Trophoblast cell (in vitro differentiated cells and primary cell): ENCODE results near the gene IL23A.
A peak's percentile ranks its signal among the peaks of the same experiment; 100 is the strongest.

Experiments
- DNase-seq, 2 donors: peaks; one replicate each; pipeline ENCODE4 v3.0.0-alpha.2; 2016
- H2AFZ ChIP-seq: 2 replicates; pipeline ENCODE4 v1.6.1; 2013; ENCODE audit warnings: low read length, moderate library complexity, mild to moderate bottlenecking; ENCODE audit not compliant: insufficient read depth, poor library complexity
- H2AK5ac ChIP-seq: 2 replicates; pipeline ENCODE4 v1.6.1; 2013; ENCODE audit warnings: mild to moderate bottlenecking, low read length
- H2BK120ac ChIP-seq: 2 replicates; pipeline ENCODE4 v1.6.1; 2013; ENCODE audit warnings: low read length, mild to moderate bottlenecking, moderate library complexity; ENCODE audit not compliant: insufficient read depth, poor library complexity
- H2BK12ac ChIP-seq: 2 replicates; pipeline ENCODE4 v1.6.1; 2013; ENCODE audit warnings: mild to moderate bottlenecking, low read length, moderate library complexity
- H2BK5ac ChIP-seq: 2 replicates; pipeline ENCODE4 v1.6.1; 2013; ENCODE audit warnings: low read length, low read depth, moderate library complexity, mild to moderate bottlenecking; ENCODE audit not compliant: poor library complexity
- H3K14ac ChIP-seq: 2 replicates; pipeline ENCODE4 v1.6.1; 2013; ENCODE audit warnings: mild to moderate bottlenecking, low read length
- H3K18ac ChIP-seq: 2 replicates; pipeline ENCODE4 v1.6.1; 2013; ENCODE audit warnings: mild to moderate bottlenecking, low read length
- H3K23ac ChIP-seq: 2 replicates; pipeline ENCODE4 v1.6.1; 2013; ENCODE audit warnings: low read length
- H3K27ac ChIP-seq: 2 replicates; pipeline ENCODE4 v1.5.1; 2013; ENCODE audit warnings: low read depth, mild to moderate bottlenecking, inconsistent platforms, low read length, moderate library complexity
- H3K27me3 ChIP-seq: 2 replicates; pipeline ENCODE4 v1.6.1; 2013; ENCODE audit warnings: inconsistent platforms, mild to moderate bottlenecking, low read length, moderate library complexity; ENCODE audit not compliant: insufficient read depth
- H3K36me3 ChIP-seq, 2 experiments: 1 replicate in 1 of 2; 2 replicates in 1 of 2; pipeline ENCODE4 v1.6.1; 2013; ENCODE audit warnings: low read length in 2 of 2, mild to moderate bottlenecking in 2 of 2, moderate library complexity in 1 of 2; ENCODE audit not compliant: insufficient read depth in 2 of 2, control insufficient read depth in 1 of 2
- H3K4ac ChIP-seq: 2 replicates; pipeline ENCODE4 v1.6.1; 2013; ENCODE audit warnings: low read depth, mild to moderate bottlenecking, low read length, moderate library complexity
- H3K4me1 ChIP-seq, 2 experiments: 1 replicate in 1 of 2; 2 replicates in 1 of 2; pipeline ENCODE4 v1.6.1; 2013; ENCODE audit warnings: low read length in 2 of 2, mild to moderate bottlenecking in 2 of 2, moderate library complexity in 1 of 2; ENCODE audit not compliant: insufficient read depth in 2 of 2, control insufficient read depth in 1 of 2
- H3K4me2 ChIP-seq: 2 replicates; pipeline ENCODE4 v1.6.1; 2013; ENCODE audit warnings: inconsistent platforms, mild to moderate bottlenecking, low read length, moderate library complexity
- H3K4me3 ChIP-seq: 2 replicates; pipeline ENCODE4 v1.5.1; 2013; ENCODE audit warnings: mild to moderate bottlenecking, low read depth, low read length, inconsistent platforms
- H3K79me1 ChIP-seq: one replicate; pipeline ENCODE4 v1.6.1; 2013; ENCODE audit warnings: low read length
- H3K79me2 ChIP-seq: 2 replicates; pipeline ENCODE4 v1.6.1; 2013; ENCODE audit warnings: low read length, mild to moderate bottlenecking; ENCODE audit not compliant: control insufficient read depth, insufficient read depth, poor library complexity
- H3K9ac ChIP-seq: 2 replicates; pipeline ENCODE4 v1.6.1; 2013; ENCODE audit warnings: mild to moderate bottlenecking, low read length
- H3K9me3 ChIP-seq: 2 replicates; pipeline ENCODE4 v1.6.1; 2013; ENCODE audit warnings: low read depth, mild to moderate bottlenecking, control low read depth, inconsistent platforms, low read length; ENCODE audit not compliant: insufficient read depth
- H4K12ac ChIP-seq: 2 replicates; pipeline ENCODE4 v1.6.1; 2013; ENCODE audit warnings: low read depth, mild to moderate bottlenecking, low read length, moderate library complexity
- H4K8ac ChIP-seq: 2 replicates; pipeline ENCODE4 v1.6.1; 2013; ENCODE audit warnings: low read depth, mild to moderate bottlenecking, low read length, moderate library complexity
- H4K91ac ChIP-seq: one replicate; pipeline ENCODE4 v1.6.1; 2013; ENCODE audit warnings: low read depth, mild to moderate bottlenecking, low read length, moderate library complexity
- WGBS: extraction: QIAGEN DNeasy Blood & Tissue Kit; methylation state at CpG from one replicate; pipeline ENCODE4 v1.1.7; 2013; ENCODE audit warnings: missing lambda C conversion rate; ENCODE audit not compliant: insufficient read length, insufficient coverage; ENCODE audit errors: extremely low coverage; 5-methylcytosine and 5-hydroxymethylcytosine counted together

The IL23A gene

DNA sequence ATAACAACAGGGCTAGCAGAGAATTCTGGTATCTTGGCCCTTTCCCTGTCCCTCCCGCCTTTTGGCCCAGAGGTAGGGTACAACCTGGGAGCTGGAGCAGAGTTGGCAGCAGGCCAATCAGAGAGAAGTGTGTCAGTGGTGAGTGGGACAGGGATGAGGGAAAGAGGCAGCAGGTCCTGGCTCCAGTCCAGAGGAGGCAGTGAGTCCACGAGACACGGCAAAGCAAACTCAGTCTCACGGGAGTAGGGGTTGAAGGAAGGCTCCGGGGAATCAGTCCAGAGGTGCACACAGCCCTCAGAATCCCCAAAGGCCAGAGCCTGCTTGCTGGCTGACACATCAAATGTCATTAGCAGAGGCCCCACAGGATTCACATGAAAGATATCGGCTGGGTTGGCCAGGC is 12.2 kb upstream of the IL23A start:
- H3K4me3 ChIP-seq, result no peak overlapping the region
- no peak overlapping the region for H2AK5ac ChIP-seq
- H3K4me1 ChIP-seq, result peaks cover 0 to 2% of the 10 kb centered on the region in 2 experiments
- H2BK120ac ChIP-seq, result no peak overlapping the region
- H2BK5ac ChIP-seq, result no peak overlapping the region
- H3K9me3 ChIP-seq, result no peaks in the 10 kb centered on the region
- no peak overlapping the region for H3K4ac ChIP-seq
- no peak overlapping the region for H4K91ac ChIP-seq
- no peaks in the 10 kb centered on the region for H3K79me2 ChIP-seq
- H3K18ac ChIP-seq, result no peak overlapping the region
- no peaks in the 10 kb centered on the region for H3K27me3 ChIP-seq
- H3K36me3 ChIP-seq, result peaks cover 7 to 11% of the 10 kb centered on the region in 2 experiments
- no peak overlapping the region for H3K23ac ChIP-seq
- H2BK12ac ChIP-seq, result no peak overlapping the region
- H3K9ac ChIP-seq, result no peak overlapping the region
- no peak overlapping the region for H2AFZ ChIP-seq
- no peak overlapping the region for H3K4me2 ChIP-seq
- no peak overlapping the region for H4K8ac ChIP-seq
- no peaks in the 10 kb centered on the region for H3K79me1 ChIP-seq
- DNase-seq, result no peak
- no peak overlapping the region for H3K27ac ChIP-seq
- no peak overlapping the region for H4K12ac ChIP-seq
- no peak overlapping the region for H3K14ac ChIP-seq
- no CpG with 5 or more reads among the region's 6 CpGs for WGBS

DNA sequence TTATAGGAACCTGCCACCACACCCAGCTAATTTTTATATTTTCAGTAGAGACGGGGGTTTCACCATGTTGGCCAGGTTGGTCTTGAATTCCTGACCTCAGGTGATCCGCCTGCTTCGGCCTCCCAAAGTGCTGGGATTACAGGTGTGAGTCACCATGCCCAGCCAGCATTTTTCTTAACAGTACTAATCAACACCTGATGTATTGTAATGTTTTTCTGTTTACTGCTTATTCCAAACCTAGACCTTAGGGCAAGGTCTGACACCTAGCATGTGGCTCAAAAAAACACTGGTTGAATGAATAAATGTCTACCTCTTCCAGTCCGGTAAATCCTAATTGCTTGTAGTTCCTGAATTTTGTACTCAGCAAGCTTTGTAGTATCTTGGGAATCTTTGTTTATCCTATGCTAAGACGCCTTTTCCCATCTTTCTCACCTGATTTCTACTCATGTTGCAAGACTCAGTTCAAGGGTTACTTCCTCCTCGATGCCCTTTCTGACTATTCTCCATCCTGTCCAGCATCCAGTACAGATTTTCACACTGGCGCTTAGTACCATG is 7.7 kb upstream of the IL23A start:
- Histone ChIP-seq H4K8ac (no peak overlapping the region), H3K27me3 (no peaks in the 10 kb centered on the region), H3K79me2 (peaks cover 2% of the 10 kb centered on the region), H3K4ac (no peak overlapping the region), H2BK5ac (no peak overlapping the region), H2BK12ac (no peak overlapping the region), H3K9ac (no peak overlapping the region), H3K4me3 (no peak overlapping the region), H3K4me2 (no peak overlapping the region), H3K27ac (no peak overlapping the region), H3K4me1 (peaks cover 7 to 8% of the 10 kb centered on the region in 2 experiments), H4K12ac (no peak overlapping the region), H3K14ac (no peak overlapping the region), H3K79me1 (peaks cover 8% of the 10 kb centered on the region), H2BK120ac (no peak overlapping the region), H3K36me3 (peaks cover 5 to 6% of the 10 kb centered on the region in 2 experiments), H2AK5ac (no peak overlapping the region), H3K18ac (no peak overlapping the region), H2AFZ (no peak overlapping the region), H4K91ac (no peak overlapping the region), H3K23ac (no peak overlapping the region), H3K9me3 (no peaks in the 10 kb centered on the region)
- WGBS, result no CpG with 5 or more reads among the region's 7 CpGs
- DNase-seq, result peak; percentile 64 to 67

DNA sequence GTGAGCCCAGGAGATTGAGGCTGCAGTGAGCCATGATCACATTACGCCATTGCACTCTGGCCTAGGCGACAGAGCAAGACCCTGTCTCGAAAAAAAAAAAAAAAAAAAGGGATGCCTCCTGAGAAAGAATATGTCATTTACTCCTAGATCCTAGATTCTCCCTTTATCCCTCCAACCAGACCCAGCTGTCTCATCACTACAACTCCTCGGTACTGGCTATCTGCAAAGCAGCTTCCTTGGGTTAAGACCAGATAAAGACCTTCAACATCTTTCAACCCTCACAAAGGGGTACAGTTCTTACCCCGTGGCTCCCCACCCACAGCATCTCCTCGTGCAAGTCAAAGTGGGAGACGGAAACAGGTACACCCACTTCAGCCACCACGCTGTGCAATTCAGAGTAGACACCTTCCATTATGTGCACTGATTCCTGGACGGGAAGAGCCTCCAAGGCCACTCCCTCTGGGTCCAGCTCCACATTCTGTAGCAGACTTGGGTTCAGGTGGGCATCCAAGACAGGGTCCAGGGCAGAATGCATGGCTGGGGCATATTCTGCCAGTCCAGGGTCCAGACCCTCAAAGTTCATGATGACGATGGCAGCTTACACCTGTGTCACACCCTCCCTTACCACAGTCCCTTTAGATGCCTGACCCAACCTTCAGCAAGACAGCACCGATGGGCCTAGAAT is 6.0 kb upstream of the IL23A start:
- no peak overlapping the region for H3K9ac ChIP-seq
- H3K79me2 ChIP-seq, result peaks cover 2% of the 10 kb centered on the region
- peak overlapping the region; percentile 69 for H4K12ac ChIP-seq
- no peaks in the 10 kb centered on the region for H3K9me3 ChIP-seq
- peak overlapping the region; percentile 36 for H3K14ac ChIP-seq
- no peak overlapping the region for H2BK5ac ChIP-seq
- H3K27me3 ChIP-seq, result no peaks in the 10 kb centered on the region
- no peak overlapping the region for H3K23ac ChIP-seq
- no peaks in the 10 kb centered on the region for H3K36me3 ChIP-seq
- H4K8ac ChIP-seq, result peak overlapping the region; percentile 94
- H3K79me1 ChIP-seq, result peaks cover 8% of the 10 kb centered on the region
- peak overlapping the region; percentile 5 for H2BK12ac ChIP-seq
- peak overlapping the region; percentile 93 for H4K91ac ChIP-seq
- no peak for DNase-seq
- no peak overlapping the region for H3K27ac ChIP-seq
- H2AFZ ChIP-seq, result peak overlapping the region; percentile 1
- peak overlapping the region; percentile 51 for H2AK5ac ChIP-seq
- H3K4me1 ChIP-seq, result peaks cover 7 to 8% of the 10 kb centered on the region in 2 experiments
- H3K4me3 ChIP-seq, result no peak overlapping the region
- no peak overlapping the region for H2BK120ac ChIP-seq
- H3K4me2 ChIP-seq, result peak overlapping the region; percentile 82
- no peak overlapping the region for H3K18ac ChIP-seq
- WGBS, result no CpG with 5 or more reads among the region's 11 CpGs
- H3K4ac ChIP-seq, result peak overlapping the region; percentile 28

GRCh38 chr12:56333197-56333678 is 5.4 kb upstream of the IL23A start:
- peaks cover 2% of the 10 kb centered on the region for H3K79me2 ChIP-seq
- peak overlapping the region; percentile 82 for H3K4me2 ChIP-seq
- peak overlapping the region; percentile 62 for H3K4me3 ChIP-seq
- peak overlapping the region; percentile 93 for H4K91ac ChIP-seq
- H3K27ac ChIP-seq, result peak overlapping the region; percentile 95
- H4K8ac ChIP-seq, result peak overlapping the region; percentile 94
- H3K36me3 ChIP-seq, result no peaks in the 10 kb centered on the region
- no peak overlapping the region for H3K23ac ChIP-seq
- peaks cover 7 to 8% of the 10 kb centered on the region in 2 experiments for H3K4me1 ChIP-seq
- H4K12ac ChIP-seq, result peak overlapping the region; percentile 69
- H3K27me3 ChIP-seq, result no peaks in the 10 kb centered on the region
- whole genome bisulfite sequencing, result no CpG with 5 or more reads among the region's 8 CpGs
- peak overlapping the region; percentile 53 for H3K4ac ChIP-seq
- no peaks in the 10 kb centered on the region for H3K9me3 ChIP-seq
- peak overlapping the region; percentile 48 for H2BK120ac ChIP-seq
- peak overlapping the region; percentile 77 for H3K18ac ChIP-seq
- peak overlapping the region; percentile 14 for H3K9ac ChIP-seq
- H2BK12ac ChIP-seq, result no peak overlapping the region
- H3K79me1 ChIP-seq, result peaks cover 8% of the 10 kb centered on the region
- peak overlapping the region; percentile 51 for H2AK5ac ChIP-seq
- peak overlapping the region; percentile 67 for H3K14ac ChIP-seq
- H2AFZ ChIP-seq, result peak overlapping the region; percentile 21
- no peak for DNase-seq
- H2BK5ac ChIP-seq, result peak overlapping the region; percentile 23
